Measurements from ENCODE around the gene PCDH1. TPM values are rescaled to one million over a fixed set of nuclear protein-coding genes. Genes with fewer than 3 reads are reported as not detected.

Gene PCDH1
- total RNA-seq, 1 experiment from 2014 or later = 0.45 TPM

DNA sequence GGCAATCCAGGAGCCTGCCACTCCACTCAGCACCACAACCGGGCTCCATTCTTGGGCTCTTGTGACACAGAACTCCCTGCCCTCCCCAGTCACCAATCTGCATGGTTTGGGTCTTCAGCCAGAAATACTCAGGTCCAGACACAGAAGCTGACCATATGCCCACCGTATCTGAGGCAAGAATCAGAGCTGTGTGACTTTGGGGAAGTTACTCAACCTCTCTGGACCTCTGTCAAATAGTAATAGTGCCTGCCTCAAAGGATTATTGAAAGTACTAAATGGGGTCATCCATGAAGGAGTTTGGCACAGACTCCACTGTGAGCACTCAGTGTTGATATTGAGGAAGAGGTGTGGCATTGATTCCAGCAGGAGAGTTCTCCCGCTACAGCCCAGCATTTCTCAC lies 67.5 kb downstream of the PCDH1 start:
- Histone ChIP-seq H3K9me3 (ENCODE audit: low read depth, low read length, poor library complexity, severe bottlenecking) (no peaks in the 10 kb centered on the region), H3K4me3 (ENCODE audit: low read depth, low read length, poor library complexity, severe bottlenecking) (no peak overlapping the region), H3K27ac (ENCODE audit: low read depth, low read length, poor library complexity, severe bottlenecking) (no peak overlapping the region), H3K36me3 (ENCODE audit: insufficient read depth, low read length, poor library complexity, severe bottlenecking) (no peaks in the 10 kb centered on the region), H3K27me3 (replicated peaks; ENCODE audit: insufficient read depth, low read depth, low read length, poor library complexity) (no peaks in the 10 kb centered on the region), H3K4me1 (ENCODE audit: insufficient read depth, low read length, poor library complexity, severe bottlenecking) (peaks cover 8% of the 10 kb centered on the region)
- TF ChIP-seq CTCF (conservative IDR thresholded peaks at IDR 0.05; ENCODE audit: low read depth, low read length) (no peak), EZH2 (IDR thresholded peaks at IDR 0.05; ENCODE audit: borderline replicate concordance, low read depth, low read length, poor library complexity, severe bottlenecking) (no peak)
- BruUV-seq (replicated peaks) = no TSS peak
- ChIA-PET POLR2A (ENCODE audit: low non-redundant PET) (no interaction called here), CTCF (interaction anchor here (0.7 kb wide), 1 partner anchor 53 kb away, joined by 9 read pairs; no protein-coding TSS in a partner anchor)
- no peak for DNase-seq (ENCODE audit: low spot score)
- intact Hi-C loops (cut with micrococcal nuclease; ENCODE audit: unreplicated experiment) = loop anchor here (5.0 kb wide), 1 partner anchor 108 kb away; no protein-coding TSS in a partner anchor

DNA sequence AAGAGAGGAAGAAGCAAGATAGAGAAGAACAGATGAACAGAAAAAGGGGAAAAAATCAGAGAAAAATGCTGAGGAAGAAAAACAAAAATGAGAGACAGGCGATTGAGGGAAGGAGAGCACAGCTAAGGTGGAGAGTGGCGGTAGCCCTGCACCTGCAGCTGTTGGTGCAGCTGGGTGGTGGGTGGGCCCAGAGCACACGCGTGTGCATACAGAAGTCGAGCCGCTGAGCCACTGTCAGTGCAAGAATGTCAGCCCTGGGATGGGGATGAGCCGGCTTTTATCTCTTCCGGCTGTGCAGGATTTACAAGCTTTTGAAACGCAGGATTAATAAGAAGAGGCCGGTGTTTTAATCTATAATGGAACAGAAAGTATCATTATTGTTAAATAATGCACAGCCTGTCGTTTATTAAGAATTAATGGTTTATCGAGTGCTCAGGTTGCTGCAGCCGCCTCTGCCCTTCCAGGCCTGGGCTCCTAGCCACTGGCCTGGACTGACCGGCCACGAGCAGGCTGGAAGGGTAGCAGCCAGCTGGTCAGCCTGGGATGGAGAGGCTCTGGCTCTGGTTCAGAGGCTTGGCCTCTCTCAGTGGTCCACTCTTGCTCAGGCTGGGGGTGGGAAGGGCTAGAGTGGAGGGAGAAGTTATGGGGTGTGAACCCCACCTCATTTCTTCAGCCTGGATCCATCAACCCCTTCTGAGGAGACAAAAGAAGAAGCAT lies 68.7 kb downstream of the PCDH1 start:
- H3K27me3 ChIP-seq (replicated peaks; ENCODE audit: insufficient read depth, low read depth, low read length, poor library complexity) = no peaks in the 10 kb centered on the region
- no peaks in the 10 kb centered on the region for H3K36me3 ChIP-seq (ENCODE audit: insufficient read depth, low read length, poor library complexity, severe bottlenecking)
- intact Hi-C loops (cut with micrococcal nuclease; ENCODE audit: unreplicated experiment) = loop anchor here (5.0 kb wide), 1 partner anchor 107 kb away; no protein-coding TSS in a partner anchor
- ChIA-PET CTCF (no interaction called here), POLR2A (ENCODE audit: low non-redundant PET) (no interaction called here)
- BruUV-seq (replicated peaks) = no TSS peak
- H3K4me3 ChIP-seq (ENCODE audit: low read depth, low read length, poor library complexity, severe bottlenecking) = no peak overlapping the region
- no peaks in the 10 kb centered on the region for H3K9me3 ChIP-seq (ENCODE audit: low read depth, low read length, poor library complexity, severe bottlenecking)
- DNase-seq (ENCODE audit: low spot score) = no peak
- H3K27ac ChIP-seq (ENCODE audit: low read depth, low read length, poor library complexity, severe bottlenecking) = no peak overlapping the region
- H3K4me1 ChIP-seq (ENCODE audit: insufficient read depth, low read length, poor library complexity, severe bottlenecking) = peaks cover 8% of the 10 kb centered on the region
- TF ChIP-seq EZH2 (IDR thresholded peaks at IDR 0.05; ENCODE audit: borderline replicate concordance, low read depth, low read length, poor library complexity, severe bottlenecking) (no peak), CTCF (conservative IDR thresholded peaks at IDR 0.05; ENCODE audit: low read depth, low read length) (no peak)

DNA sequence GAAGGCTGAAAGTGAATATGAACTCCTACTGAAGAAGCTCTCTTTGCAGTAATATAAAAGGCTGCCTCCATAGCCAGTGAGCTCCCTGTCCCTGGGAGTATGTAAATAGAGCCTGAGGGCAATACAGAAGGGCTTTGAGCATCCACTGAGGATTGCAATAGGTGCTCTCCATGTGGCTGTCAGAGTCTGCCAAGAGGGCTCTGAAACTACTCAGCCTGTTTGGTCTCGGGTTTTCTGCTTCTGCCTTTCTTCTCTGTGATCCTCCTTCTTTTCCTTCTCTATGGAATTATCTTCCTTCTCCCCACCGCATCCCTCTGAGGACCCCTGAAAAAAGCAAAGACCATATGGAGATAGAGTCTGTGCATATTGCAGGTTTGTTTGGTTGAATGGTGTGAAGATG lies 69.4 kb downstream of the PCDH1 start:
- BruUV-seq (replicated peaks) = no TSS peak
- CTCF ChIA-PET = no interaction called here
- no peaks in the 10 kb centered on the region for H3K27me3 ChIP-seq (replicated peaks; ENCODE audit: insufficient read depth, low read depth, low read length, poor library complexity)

More for the DNA sequence above, 69.4 kb downstream of the PCDH1 start:
- no peak for DNase-seq (ENCODE audit: low spot score)
- Histone ChIP-seq H3K4me1 (ENCODE audit: insufficient read depth, low read length, poor library complexity, severe bottlenecking) (peaks cover 11% of the 10 kb centered on the region), H3K36me3 (ENCODE audit: insufficient read depth, low read length, poor library complexity, severe bottlenecking) (no peaks in the 10 kb centered on the region), H3K4me3 (ENCODE audit: low read depth, low read length, poor library complexity, severe bottlenecking) (no peak overlapping the region), H3K27ac (ENCODE audit: low read depth, low read length, poor library complexity, severe bottlenecking) (no peak overlapping the region), H3K9me3 (ENCODE audit: low read depth, low read length, poor library complexity, severe bottlenecking) (no peaks in the 10 kb centered on the region)
- TF ChIP-seq CTCF (conservative IDR thresholded peaks at IDR 0.05; ENCODE audit: low read depth, low read length) (no peak), EZH2 (IDR thresholded peaks at IDR 0.05; ENCODE audit: borderline replicate concordance, low read depth, low read length, poor library complexity, severe bottlenecking) (no peak)
- POLR2A ChIA-PET (ENCODE audit: low non-redundant PET) = no interaction called here
- intact Hi-C loops (cut with micrococcal nuclease; ENCODE audit: unreplicated experiment) = no loop called here

Data from A673 (cell line).